ENCODE measurements around the gene CCL19. TPM values are rescaled to one million over a fixed set of nuclear protein-coding genes. Genes with fewer than 3 reads are reported as not detected.

The CCL19 gene
- total RNA-seq: not detected in 2 replicates

DNA sequence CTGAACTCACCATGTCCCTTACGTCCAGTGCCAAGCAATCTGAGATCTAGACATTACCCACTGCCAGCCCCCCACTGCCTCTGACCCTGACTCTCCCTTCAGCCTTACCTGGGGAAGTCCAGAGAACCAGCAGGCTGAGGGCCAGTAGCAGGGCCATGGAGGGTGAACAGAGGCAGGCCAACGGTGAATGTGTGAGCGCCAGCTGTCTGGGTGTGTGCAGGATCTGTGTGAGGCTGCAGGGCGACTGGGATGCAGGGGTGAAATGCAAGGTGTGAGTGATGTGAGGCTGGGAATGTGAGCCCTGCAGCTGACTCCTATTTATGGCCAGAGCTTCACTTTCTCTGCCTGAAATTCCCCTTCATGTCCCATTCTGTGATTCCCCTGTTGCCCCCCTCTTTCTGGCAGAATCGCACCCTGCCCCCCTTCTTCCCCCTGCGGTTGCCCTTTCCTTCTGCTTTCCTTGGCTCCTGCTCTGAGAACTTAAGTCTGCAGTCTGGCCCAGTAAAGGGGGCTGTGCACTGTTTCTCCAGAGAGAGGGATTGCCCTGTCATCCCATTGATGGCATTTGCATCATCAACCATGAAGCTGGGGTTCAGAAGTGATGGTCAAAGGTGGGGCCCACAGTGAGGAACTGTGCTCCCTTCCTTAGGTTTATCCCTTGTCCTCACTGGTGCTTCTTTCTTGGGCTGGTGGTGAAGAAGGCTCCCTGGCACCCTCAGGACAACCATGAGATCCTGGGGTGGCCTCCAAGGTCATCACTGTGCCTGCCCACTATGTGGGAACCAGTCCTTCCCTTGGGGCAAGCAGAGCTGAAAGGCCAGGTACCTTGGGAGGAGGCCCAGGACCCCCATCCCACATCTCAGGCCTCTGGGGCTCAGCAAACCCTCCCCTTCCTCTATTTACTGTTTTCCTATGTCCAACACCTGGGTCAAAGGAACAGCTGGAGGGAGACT is at the start of gene CCL19:
Gene CCL19 (minus strand): TSS at position 294 of the 953 bp plus-strand sequence. CDS start 137 bp downstream, at position 157.

GRCh38 chr9:34710023-34710422 is 18.9 kb upstream of the CCL19 start, which contains the start of gene CCL21:
Gene CCL21, minus strand, starts transcription at chr9:34710136. Its CDS starts 70 bp downstream, at chr9:34710066.

DNA sequence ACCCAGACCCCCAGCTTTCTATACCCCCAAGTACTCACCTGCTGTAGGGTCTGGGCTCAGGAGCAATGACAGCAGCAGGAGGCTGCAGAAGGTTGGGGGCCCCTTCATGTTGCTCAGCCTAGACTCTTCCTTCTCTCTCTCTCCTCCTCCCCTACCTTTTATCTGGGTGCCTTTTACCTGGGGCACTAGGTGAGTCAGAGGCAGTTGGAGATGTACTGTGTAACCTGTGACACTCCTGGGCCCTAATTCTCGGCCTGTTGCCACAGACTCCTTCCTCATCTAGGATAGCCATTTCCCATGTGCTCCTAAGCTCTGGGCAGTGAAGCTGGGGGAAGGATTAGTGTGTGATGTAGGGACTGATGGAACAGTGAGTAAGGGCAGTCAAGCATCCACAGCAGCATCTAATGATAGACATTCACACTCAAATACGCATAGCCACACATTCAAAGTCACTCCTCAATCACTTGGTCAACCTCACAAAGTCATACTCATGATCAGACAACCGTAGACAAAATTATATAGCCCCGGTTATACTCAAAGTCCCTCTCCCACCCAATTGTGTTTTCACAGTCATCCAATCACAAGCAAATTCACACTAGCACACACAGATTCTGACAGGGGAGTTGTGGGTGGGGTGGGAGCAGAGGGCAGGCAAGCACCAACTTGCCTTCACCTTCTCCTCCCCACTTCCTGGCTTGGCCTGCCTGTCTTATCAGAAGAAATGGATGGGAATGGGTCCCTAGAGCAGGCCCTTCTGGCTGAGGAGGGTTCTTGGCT is 28.4 kb downstream of the CCL19 start, which contains the start of gene CCL27:
Gene CCL27 (minus strand): TSS at position 132 of the 777 bp plus-strand sequence. CDS start 24 bp downstream, at position 108.

DNA sequence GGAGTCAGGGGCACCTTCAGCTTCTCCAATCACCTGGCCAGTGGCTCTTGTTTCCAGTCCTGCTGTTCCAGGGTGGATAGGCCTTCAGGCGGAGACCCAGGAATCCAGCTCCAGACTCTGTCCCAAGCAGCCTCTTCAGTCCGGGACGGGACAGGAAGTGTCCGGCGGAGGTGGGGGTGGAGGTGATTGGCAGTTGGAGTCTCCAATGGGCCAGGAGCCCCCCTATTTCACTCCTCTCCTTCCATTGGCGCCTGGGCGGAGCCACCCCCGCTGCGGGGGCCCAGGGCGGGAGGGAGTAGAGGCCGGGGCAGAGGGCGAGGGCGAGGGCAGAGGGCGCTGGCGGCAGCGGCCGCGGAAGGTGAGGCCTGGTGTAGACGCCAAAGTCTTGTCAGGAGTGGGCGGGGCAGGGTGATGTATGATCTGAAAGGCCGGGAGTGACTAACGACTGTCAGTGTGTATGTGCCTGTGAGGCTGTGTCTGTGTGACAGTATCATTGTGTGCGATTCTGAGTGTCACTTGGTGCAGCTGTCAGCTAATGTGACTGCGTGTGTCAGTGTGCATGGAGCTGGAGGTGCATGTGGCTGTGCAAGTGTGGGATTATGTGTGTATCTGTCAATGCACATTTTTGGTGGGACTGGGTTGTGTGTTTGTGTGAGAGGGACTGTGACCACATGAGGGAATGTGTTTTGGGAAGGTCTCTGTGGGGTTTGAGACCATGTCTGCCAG is 39.0 kb downstream of the CCL19 start, which contains the start of gene IL11RA:
Gene IL11RA (plus strand): TSS at position 310 of the 726 bp plus-strand sequence. CDS start 3,033 bp downstream, outside the sequence.

DNA sequence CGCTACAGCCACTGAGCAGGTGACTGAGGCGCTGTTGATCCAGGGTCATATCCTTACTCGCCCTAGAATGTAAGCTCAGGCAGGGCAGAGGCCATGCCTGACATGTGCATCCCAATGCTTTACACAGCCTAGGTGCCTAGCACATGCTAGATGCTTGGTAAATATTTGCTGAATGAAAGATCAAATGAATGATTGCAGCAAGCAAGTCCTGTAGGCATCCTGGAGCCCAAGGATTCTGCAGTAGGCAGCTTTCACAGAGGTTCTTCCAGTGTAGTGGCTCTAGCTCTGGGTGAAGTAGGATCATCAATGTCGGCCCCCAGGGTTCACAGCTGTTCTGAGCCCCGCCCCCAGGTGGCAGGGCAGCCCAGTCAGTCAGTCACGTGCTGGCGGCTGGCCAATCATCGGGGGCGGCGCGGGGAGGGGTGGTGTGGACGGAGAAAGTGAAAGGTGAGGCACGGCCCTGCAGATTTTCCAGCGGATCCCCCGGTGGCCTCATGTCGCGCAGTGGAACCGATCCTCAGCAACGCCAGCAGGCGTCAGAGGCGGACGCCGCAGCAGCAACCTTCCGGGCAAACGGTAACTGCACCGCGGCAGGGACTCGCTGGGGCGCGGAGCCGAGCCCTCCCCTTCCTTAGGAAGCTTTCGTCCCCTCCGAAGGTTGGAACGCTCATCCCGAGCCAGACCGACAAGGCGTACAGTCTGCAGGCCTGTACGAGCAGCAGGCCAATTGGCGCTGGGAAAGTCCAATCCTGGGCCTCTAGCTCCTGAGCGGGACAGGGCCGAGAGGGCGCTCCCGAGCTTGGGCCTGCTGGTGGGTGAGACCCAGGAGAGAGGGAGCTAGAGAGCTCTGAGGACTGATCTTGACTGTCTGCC is 44.6 kb downstream of the CCL19 start, which contains the start of gene GALT:
Gene GALT (plus strand): TSS at position 465 of the 873 bp plus-strand sequence. CDS start 30 bp downstream, at position 495.

Other genes with a start within 250 kb of the CCL19 start
- 8.6 and 15.9 TPM in 2 replicates for gene FAM219A, start 232.7 kb downstream of the CCL19 start, total RNA-seq
- gene DNAI1, start 232.5 kb downstream of the CCL19 start, total RNA-seq: not detected in 2 replicates
- 0.06 and 0.16 TPM in 2 replicates for gene ENHO, start 168.3 kb downstream of the CCL19 start, total RNA-seq
- not detected in 2 replicates for gene CNTFR, start 101.6 kb downstream of the CCL19 start, total RNA-seq
- 14.4 and 20.2 TPM in 2 replicates for gene RPP25L, start 79.2 kb downstream of the CCL19 start, total RNA-seq
- 67.2 and 74.1 TPM in 2 replicates for gene DCTN3, start 70.8 kb downstream of the CCL19 start, total RNA-seq
- gene ARID3C, start 62.2 kb downstream of the CCL19 start, total RNA-seq: 0.16 TPM in 1 of 2 replicates, not detected in the other
- gene SIGMAR1, start 53.5 kb downstream of the CCL19 start, total RNA-seq: 24.8 and 48.1 TPM in 2 replicates
- gene GALT, start 44.6 kb downstream of the CCL19 start, total RNA-seq: 20.7 and 33.9 TPM in 2 replicates
- 6.6 and 9.6 TPM in 2 replicates for gene IL11RA, start 39.1 kb downstream of the CCL19 start, total RNA-seq
- gene CCL27, start 28.6 kb downstream of the CCL19 start, total RNA-seq: 0.16 TPM in 1 of 2 replicates, not detected in the other
- gene CCL21, start 18.9 kb upstream of the CCL19 start, total RNA-seq: 0.76 TPM in 1 of 2 replicates, not detected in the other

Data from bladder microvascular endothelial cell (primary cell).